Neural progenitor cell (in vitro differentiated cells): Measurements from ENCODE around the gene PRDM16. TPM values are rescaled to one million over a fixed set of nuclear protein-coding genes. Genes with fewer than 3 reads are reported as not detected.

Experiments used
- DNase-seq: peaks from one replicate; pipeline ENCODE4 v3.0.0-alpha.2; 2016; ENCODE audit warnings: low spot score
- H2AFZ ChIP-seq: fragments of 200-600 bp; sonication (generic); replicated peaks from 2 replicates; pipeline ENCODE4 v1.6.1; 2016; ENCODE audit warnings: antibody characterized with exemption
- H3F3A ChIP-seq: fragments of 200-600 bp; sonication (generic); 2 replicates; pipeline ENCODE4 v1.6.1; 2016; ENCODE audit warnings: antibody characterized with exemption, low read depth
- H3K27ac ChIP-seq: fragments of 200-600 bp; sonication (generic); 2 replicates; pipeline ENCODE4 v1.5.1; 2016; ENCODE audit warnings: mild to moderate bottlenecking
- H3K27me3 ChIP-seq: fragments of 200-600 bp; sonication (generic); 2 replicates; pipeline ENCODE4 v1.6.1; 2016; ENCODE audit warnings: mild to moderate bottlenecking, moderate library complexity
- H3K36me3 ChIP-seq: fragments of 200-600 bp; sonication (generic); 2 replicates; pipeline ENCODE4 v1.5.1; 2016
- H3K4me1 ChIP-seq: fragments of 200-600 bp; sonication (generic); 2 replicates; pipeline ENCODE4 v1.6.1; 2016; ENCODE audit warnings: mixed run types
- H3K4me2 ChIP-seq: fragments of 200-600 bp; sonication (generic); 2 replicates; pipeline ENCODE4 v1.6.1; 2016
- H3K4me3 ChIP-seq: fragments of 200-600 bp; sonication (generic); 2 replicates; pipeline ENCODE4 v1.5.1; 2016
- H3K79me2 ChIP-seq: fragments of 200-600 bp; sonication (generic); 2 replicates; pipeline ENCODE4 v1.6.1; 2016; ENCODE audit warnings: low read depth
- H3K9ac ChIP-seq: fragments of 200-600 bp; sonication (generic); 2 replicates; pipeline ENCODE4 v1.6.1; 2016
- H3K9me3 ChIP-seq: fragments of 200-600 bp; sonication (generic); 2 replicates; pipeline ENCODE4 v1.5.1; 2016; ENCODE audit warnings: low read depth
- H4K20me1 ChIP-seq: fragments of 200-600 bp; sonication (generic); 2 replicates; pipeline ENCODE4 v1.6.1; 2016; ENCODE audit warnings: low read depth
- H3K27ac Mint-ChIP-seq: 3 replicates; pipeline ENCODE4 v1.8.0; 2021; ENCODE audit warnings: mixed read lengths
- H3K27me3 Mint-ChIP-seq: 2 replicates; pipeline ENCODE4 v1.8.0; 2022; ENCODE audit warnings: low read depth, mild to moderate bottlenecking, inconsistent platforms, moderate library complexity, mixed read lengths; ENCODE audit not compliant: insufficient read depth
- H3K36me3 Mint-ChIP-seq: 3 replicates; pipeline ENCODE4 v1.8.0; 2021; ENCODE audit warnings: mixed read lengths
- H3K4me1 Mint-ChIP-seq: 3 replicates; pipeline ENCODE4 v1.8.0; 2021; ENCODE audit warnings: mixed read lengths
- H3K4me3 Mint-ChIP-seq: 3 replicates; pipeline ENCODE4 v1.8.0; 2021; ENCODE audit warnings: mild to moderate bottlenecking, moderate library complexity, mixed read lengths
- H3K9me3 Mint-ChIP-seq: 3 replicates; pipeline ENCODE4 v1.8.0; 2020; ENCODE audit warnings: mixed read lengths
- CTCF ChIP-seq: fragments of 200-600 bp; sonication (generic); IDR thresholded peaks from 2 replicates; pipeline ENCODE4 v1.5.1; 2017; ENCODE audit warnings: antibody characterized with exemption, mild to moderate bottlenecking
- EZH2 ChIP-seq: fragments of 200-600 bp; sonication (generic); IDR thresholded peaks from 2 replicates; pipeline ENCODE4 v1.6.1; 2017; ENCODE audit warnings: antibody characterized with exemption, mild to moderate bottlenecking, moderate library complexity
- EZH2phosphoT487 ChIP-seq: fragments of 200-600 bp; sonication (generic); IDR thresholded peaks from 2 replicates; pipeline ENCODE4 v1.6.1; 2017; ENCODE audit warnings: antibody characterized with exemption
- total RNA-seq: library from RNA; depleted of rRNA; stranded (reverse); fragments of >200 nt; gene quantifications from 2 replicates; pipeline ENCODE4 v1.2.3, GENCODE V29; 2015; ENCODE audit warnings: low replicate concordance

PRDM16 gene
- total RNA-seq, 1 donor from 2014 or later, result 1.9 TPM

GRCh38 chr1:3176820-3177219 is 107.8 kb downstream of the PRDM16 start:
- H3K9me3 Mint-ChIP-seq, result no peaks in the 10 kb centered on the region
- H4K20me1 ChIP-seq, result no peaks in the 10 kb centered on the region
- H3K4me1 ChIP-seq, result peaks cover 4% of the 10 kb centered on the region
- DNase-seq, result no peak
- H3K27ac ChIP-seq, result no peak overlapping the region
- no peaks in the 10 kb centered on the region for H3K79me2 ChIP-seq
- H3K27ac Mint-ChIP-seq, result no peak overlapping the region
- H3K36me3 Mint-ChIP-seq, result peaks cover 2% of the 10 kb centered on the region
- peaks cover 19% of the 10 kb centered on the region for H3K4me1 Mint-ChIP-seq
- no peak overlapping the region for H3K9ac ChIP-seq
- no peaks in the 10 kb centered on the region for H3K9me3 ChIP-seq
- TF ChIP-seq EZH2phosphoT487, result no peak
- no peak for TF ChIP-seq EZH2
- no peak for TF ChIP-seq CTCF
- H3K4me3 Mint-ChIP-seq, result no peak overlapping the region
- no peak overlapping the region for H3K4me3 ChIP-seq
- H3K27me3 Mint-ChIP-seq, result peaks cover 8% of the 10 kb centered on the region
- no peaks in the 10 kb centered on the region for H3K36me3 ChIP-seq
- no peaks in the 10 kb centered on the region for H3K27me3 ChIP-seq
- no peak overlapping the region for H3K4me2 ChIP-seq
- H3F3A ChIP-seq, result peaks cover 6% of the 10 kb centered on the region
- no peak overlapping the region for H2AFZ ChIP-seq

- H3K4me1 Mint-ChIP-seq, result peaks cover 16% of the 10 kb centered on the region
These were observed 109.3 kb downstream of the PRDM16 start for GRCh38 chr1:3178279-3178678.

GRCh38 chr1:3179471-3179870 is 110.5 kb downstream of the PRDM16 start:
- no peaks in the 10 kb centered on the region for H3K79me2 ChIP-seq
- peaks cover 10% of the 10 kb centered on the region for H3F3A ChIP-seq
- TF ChIP-seq EZH2 (no peak), CTCF (no peak), EZH2phosphoT487 (no peak)
- no peaks in the 10 kb centered on the region for H3K9me3 ChIP-seq
- no peak for DNase-seq
- H2AFZ ChIP-seq, result no peak overlapping the region
- H4K20me1 ChIP-seq, result no peaks in the 10 kb centered on the region
- H3K4me1 Mint-ChIP-seq, result peaks cover 21% of the 10 kb centered on the region
- H3K27me3 ChIP-seq, result no peaks in the 10 kb centered on the region
- H3K9ac ChIP-seq, result no peak overlapping the region
- H3K4me1 ChIP-seq, result peaks cover 14% of the 10 kb centered on the region
- no peak overlapping the region for H3K4me3 Mint-ChIP-seq
- H3K27ac Mint-ChIP-seq, result peak overlapping the region; percentile 18
- no peak overlapping the region for H3K4me3 ChIP-seq
- H3K27me3 Mint-ChIP-seq, result peaks cover 4% of the 10 kb centered on the region
- no peaks in the 10 kb centered on the region for H3K9me3 Mint-ChIP-seq
- no peaks in the 10 kb centered on the region for H3K36me3 Mint-ChIP-seq
- H3K4me2 ChIP-seq, result no peak overlapping the region
- H3K36me3 ChIP-seq, result no peaks in the 10 kb centered on the region
- H3K27ac ChIP-seq, result no peak overlapping the region

More at GRCh38 chr1:3178279-3178678, 109.3 kb downstream of the PRDM16 start:
- no peaks in the 10 kb centered on the region for H3K79me2 ChIP-seq
- Mint-ChIP-seq H3K36me3 (no peaks in the 10 kb centered on the region), H3K27me3 (peaks cover 4% of the 10 kb centered on the region), H3K4me3 (no peak overlapping the region), H3K9me3 (no peaks in the 10 kb centered on the region), H3K27ac (no peak overlapping the region)
- no peak overlapping the region for H3K4me3 ChIP-seq
- no peaks in the 10 kb centered on the region for H3K9me3 ChIP-seq
- H3K27me3 ChIP-seq, result no peaks in the 10 kb centered on the region
- H3K27ac ChIP-seq, result no peak overlapping the region
- no peak for DNase-seq
- no peaks in the 10 kb centered on the region for H3K36me3 ChIP-seq
- no peak overlapping the region for H3K9ac ChIP-seq
- TF ChIP-seq EZH2, result no peak
- no peak for TF ChIP-seq CTCF
- no peak for TF ChIP-seq EZH2phosphoT487
- no peak overlapping the region for H2AFZ ChIP-seq
- H3F3A ChIP-seq, result peaks cover 10% of the 10 kb centered on the region
- H3K4me2 ChIP-seq, result no peak overlapping the region
- peaks cover 4% of the 10 kb centered on the region for H3K4me1 ChIP-seq
- no peaks in the 10 kb centered on the region for H4K20me1 ChIP-seq
